ENCODE measurements around the gene RAB20.

The RAB20 gene

GRCh38 chr13:110564472-110564985 is 3.0 kb upstream of the RAB20 start:
- no peak for TF ChIP-seq GATA3 (IDR thresholded peaks at IDR 0.05; ENCODE audit: low read depth, low read length)

GRCh38 chr13:110563463-110563774 is 1.9 kb upstream of the RAB20 start:
- TF ChIP-seq GATA2 (IDR thresholded peaks at IDR 0.05; ENCODE audit: low read depth, low read length) (no peak), GATA3 (IDR thresholded peaks at IDR 0.05; ENCODE audit: low read depth, low read length) (no peak)

DNA sequence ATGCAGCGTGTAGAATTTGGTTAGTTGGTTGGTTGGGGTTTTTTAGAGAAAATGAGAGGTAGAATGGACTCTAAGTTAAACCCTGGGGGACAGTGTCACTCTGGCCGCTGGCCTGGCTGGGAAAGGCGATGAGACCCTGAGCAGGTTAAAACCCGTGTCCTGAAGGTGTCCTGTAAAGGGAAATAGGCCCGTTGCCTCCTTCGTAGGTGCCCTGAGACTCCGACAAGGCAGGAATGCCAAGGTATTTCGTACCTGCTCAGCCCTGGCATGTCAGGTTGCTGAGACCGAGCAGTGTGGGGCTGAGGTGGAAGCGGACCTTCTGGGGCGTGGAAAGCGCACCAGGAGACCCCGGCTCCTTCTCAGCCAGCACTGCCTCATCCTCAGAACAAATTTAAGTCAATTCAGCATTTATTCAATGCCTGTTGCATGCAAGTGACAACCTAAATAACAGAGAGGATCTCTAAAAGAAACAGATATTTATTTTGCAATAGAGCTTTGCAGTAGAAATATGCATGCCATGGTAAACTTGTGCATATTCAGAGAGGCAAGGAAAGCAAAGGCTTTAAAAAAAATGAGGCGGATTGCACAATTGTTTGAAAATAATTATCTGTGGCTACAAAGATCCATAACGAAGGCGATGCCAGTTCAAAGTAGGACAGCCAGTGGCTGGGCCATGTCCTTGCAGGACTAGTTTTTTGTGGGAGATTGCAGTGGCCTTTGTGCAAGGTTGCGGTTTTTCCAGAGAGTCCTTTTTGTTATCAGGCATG is 1.4 kb upstream of the RAB20 start:
- TF ChIP-seq GATA3 (IDR thresholded peaks at IDR 0.05; ENCODE audit: low read depth, low read length) (no peak), GATA2 (IDR thresholded peaks at IDR 0.05; ENCODE audit: low read depth, low read length) (no peak)

- TF ChIP-seq GATA2 (IDR thresholded peaks at IDR 0.05; ENCODE audit: low read depth, low read length) (no peak), GATA3 (IDR thresholded peaks at IDR 0.05; ENCODE audit: low read depth, low read length) (no peak)
These were observed 595 bp upstream of the RAB20 start for GRCh38 chr13:110562036-110562597.

DNA sequence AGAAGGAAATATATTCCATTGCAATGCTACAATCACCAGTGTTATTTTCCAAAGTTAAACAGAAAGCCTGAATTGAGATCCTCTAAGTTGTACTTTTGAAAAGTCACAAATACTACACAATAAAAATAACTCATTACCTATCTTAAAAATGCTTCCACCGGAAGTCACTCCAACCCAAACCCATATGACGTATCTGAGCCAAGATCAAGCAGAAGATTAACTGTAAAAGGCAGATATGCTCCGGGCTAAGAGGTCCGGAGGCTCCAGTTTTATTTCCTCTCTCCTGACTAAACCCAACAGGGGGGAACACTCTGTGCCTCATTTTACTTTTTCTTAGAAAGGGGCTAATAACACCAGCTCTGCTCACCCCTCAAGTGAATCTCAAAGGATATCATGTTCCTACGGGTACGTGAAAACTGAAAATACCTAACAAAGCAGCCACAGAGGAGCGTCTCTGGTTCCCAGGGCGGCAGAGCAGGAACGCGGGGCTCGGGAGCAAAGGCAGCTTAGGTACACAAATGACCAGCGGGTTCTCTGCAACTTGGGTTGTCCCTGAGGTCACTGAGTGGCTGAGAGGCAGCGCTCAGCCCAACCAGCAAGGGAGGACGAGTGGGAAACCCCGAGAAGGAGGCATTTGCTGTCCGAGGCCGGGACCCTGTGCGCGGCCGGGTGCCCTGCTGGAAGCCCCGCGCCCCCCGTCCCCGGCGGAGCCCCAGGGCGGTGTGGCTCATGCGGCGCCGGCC is 750 bp downstream of the RAB20 start:
- TF ChIP-seq GATA2 (IDR thresholded peaks at IDR 0.05; ENCODE audit: low read depth, low read length) (peak; percentile 61), GATA3 (IDR thresholded peaks at IDR 0.05; ENCODE audit: low read depth, low read length) (no peak)

- TF ChIP-seq GATA2 (IDR thresholded peaks at IDR 0.05; ENCODE audit: low read depth, low read length), result no peak
- TF ChIP-seq GATA3 (IDR thresholded peaks at IDR 0.05; ENCODE audit: low read depth, low read length), result no peak
These were observed 1.5 kb downstream of the RAB20 start for GRCh38 chr13:110559986-110560385.

DNA sequence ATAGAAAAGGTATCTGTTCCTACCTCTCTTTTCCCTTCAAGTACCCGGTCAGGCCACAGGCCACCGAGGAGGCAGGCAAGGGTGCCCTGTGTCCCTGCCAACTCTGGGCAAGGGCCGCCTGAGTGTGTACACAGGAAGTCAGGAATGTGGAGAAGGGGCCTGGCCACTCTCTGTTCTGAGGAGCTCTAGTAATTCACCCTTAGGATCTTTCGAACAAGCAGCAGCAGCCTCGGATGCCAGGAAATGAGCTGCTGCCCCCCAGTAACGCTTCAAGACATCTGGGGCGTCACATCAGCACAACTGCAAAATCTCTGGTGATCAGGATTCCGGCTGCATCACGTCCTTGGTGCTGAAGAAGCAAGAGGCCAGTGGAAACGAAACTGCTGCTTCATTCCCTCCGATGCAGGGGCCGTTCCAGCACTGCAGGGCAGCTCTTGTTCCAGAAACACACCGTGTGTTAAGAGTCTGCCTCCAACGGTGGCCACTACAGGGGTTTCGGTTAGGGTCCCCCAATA is 2.0 kb downstream of the RAB20 start:
- no peak for TF ChIP-seq GATA3 (IDR thresholded peaks at IDR 0.05; ENCODE audit: low read depth, low read length)
- no peak for TF ChIP-seq GATA2 (IDR thresholded peaks at IDR 0.05; ENCODE audit: low read depth, low read length)

GRCh38 chr13:110557610-110558305 is 3.8 kb downstream of the RAB20 start:
- TF ChIP-seq GATA2 (IDR thresholded peaks at IDR 0.05; ENCODE audit: low read depth, low read length), result no peak
- TF ChIP-seq GATA3 (IDR thresholded peaks at IDR 0.05; ENCODE audit: low read depth, low read length), result no peak

DNA sequence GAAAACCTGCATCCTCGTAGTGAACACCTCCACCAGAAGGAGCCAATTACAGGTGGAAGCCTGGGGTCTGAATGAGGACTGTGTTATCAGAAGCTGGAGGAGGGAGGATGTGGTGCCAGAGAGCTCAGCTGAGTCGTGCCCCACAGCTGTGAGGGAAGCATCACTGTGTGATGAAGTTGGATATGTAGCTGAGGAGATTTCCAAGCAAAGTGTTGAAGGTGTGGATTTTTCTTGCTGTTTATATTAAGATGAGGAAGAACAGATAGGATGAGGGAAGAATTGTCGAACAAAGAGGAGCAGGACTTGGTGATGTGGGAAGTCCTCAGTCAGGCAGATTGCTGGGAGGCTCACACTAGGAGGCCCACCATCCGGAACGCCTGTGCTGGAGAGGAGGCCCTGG is 4.4 kb downstream of the RAB20 start:
- TF ChIP-seq GATA2 (IDR thresholded peaks at IDR 0.05; ENCODE audit: low read depth, low read length), result no peak
- no peak for TF ChIP-seq GATA3 (IDR thresholded peaks at IDR 0.05; ENCODE audit: low read depth, low read length)

- TF ChIP-seq GATA3 (IDR thresholded peaks at IDR 0.05; ENCODE audit: low read depth, low read length) (no peak), GATA2 (IDR thresholded peaks at IDR 0.05; ENCODE audit: low read depth, low read length) (no peak)
These were observed 5.3 kb downstream of the RAB20 start for GRCh38 chr13:110556224-110556606.

DNA sequence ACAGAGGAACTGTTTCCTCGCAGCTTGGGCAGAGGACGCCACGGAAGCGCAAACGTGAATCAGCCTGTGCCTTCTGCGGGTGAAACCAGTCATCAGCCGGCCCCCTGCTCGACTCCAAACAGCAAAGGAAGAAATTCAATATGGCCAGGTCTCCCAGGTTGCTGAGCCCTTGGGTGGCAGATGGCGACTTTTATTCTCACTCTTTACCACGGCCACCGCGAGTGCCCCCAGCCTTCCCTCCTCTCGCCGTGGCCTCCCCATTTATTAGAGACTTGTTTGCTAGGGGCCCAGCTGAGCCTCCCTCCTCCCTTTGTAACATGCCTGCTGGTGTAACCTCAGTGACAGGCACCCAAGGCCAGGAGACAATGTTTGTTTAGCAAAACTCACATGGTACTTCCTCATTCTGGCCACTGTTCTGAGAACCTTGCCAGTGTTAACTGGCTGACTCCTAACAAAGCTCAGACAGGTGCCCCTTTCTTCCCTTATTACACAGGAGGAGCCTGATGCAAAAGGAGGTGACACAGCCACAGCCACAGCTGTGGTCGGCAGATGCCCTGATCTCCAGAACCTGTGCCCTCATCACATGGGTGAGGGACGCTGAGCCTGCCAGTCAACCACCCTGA is 5.8 kb downstream of the RAB20 start:
- TF ChIP-seq GATA3 (IDR thresholded peaks at IDR 0.05; ENCODE audit: low read depth, low read length), result no peak
- no peak for TF ChIP-seq GATA2 (IDR thresholded peaks at IDR 0.05; ENCODE audit: low read depth, low read length)

- TF ChIP-seq GATA3 (IDR thresholded peaks at IDR 0.05; ENCODE audit: low read depth, low read length) (no peak), GATA2 (IDR thresholded peaks at IDR 0.05; ENCODE audit: low read depth, low read length) (no peak)
These were observed 6.6 kb downstream of the RAB20 start for GRCh38 chr13:110554946-110555345.

GRCh38 chr13:110554227-110554836 is 7.2 kb downstream of the RAB20 start:
- TF ChIP-seq GATA3 (IDR thresholded peaks at IDR 0.05; ENCODE audit: low read depth, low read length), result no peak
- TF ChIP-seq GATA2 (IDR thresholded peaks at IDR 0.05; ENCODE audit: low read depth, low read length), result no peak

Data from SH-SY5Y (cell line).